ENCODE measurements around the gene DLG1. TPM values are rescaled to one million over a fixed set of nuclear protein-coding genes. Genes with fewer than 3 reads are reported as not detected.

Gene DLG1
- total RNA-seq, 2 experiments from 2014 or later, result 48.9 to 95.1 TPM

DNA sequence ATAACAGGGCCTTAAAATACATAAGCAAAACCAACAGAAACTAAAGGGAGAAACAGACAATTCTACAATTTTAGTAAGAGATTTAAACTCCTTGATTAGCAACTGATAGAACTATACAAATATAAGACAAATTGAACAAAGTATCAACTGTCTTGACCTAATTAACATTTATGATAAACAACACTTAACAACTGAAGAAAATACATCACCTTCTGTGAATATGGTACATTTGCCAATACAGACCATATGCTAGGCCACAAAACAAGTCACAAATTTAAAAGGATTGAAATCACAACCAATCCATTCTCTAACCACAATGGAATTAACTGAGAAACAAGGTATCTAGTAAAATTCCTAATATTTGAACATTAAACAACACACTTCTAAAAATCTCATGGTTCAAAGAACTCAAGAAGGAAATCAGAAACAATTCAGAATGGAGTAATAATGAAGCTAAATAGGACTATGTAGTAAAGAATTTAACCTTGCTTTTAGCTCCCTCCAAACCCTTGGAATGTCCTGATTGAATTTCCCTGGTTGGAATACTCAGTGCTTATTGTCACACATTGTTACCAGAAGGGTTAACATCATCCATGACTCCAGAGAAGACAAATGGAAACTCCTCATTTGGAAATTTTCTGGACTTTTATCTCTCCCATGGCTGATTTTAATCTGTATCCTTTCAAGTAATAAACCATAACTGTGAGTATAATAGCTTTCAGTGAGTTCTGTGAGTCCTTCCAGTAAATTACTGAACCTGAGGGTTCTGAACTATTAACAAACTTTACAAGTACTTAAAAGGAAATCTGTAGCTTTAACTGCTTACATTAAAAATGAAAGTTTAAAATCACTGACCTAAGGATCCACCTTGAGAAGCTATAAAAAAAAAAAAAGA is 88.8 kb downstream of the DLG1 start:
- POLR2A ChIA-PET, result interaction anchor here (0.6 kb wide), 2 partner anchors 396 to 829 kb away, joined by 3 read pairs; no protein-coding TSS in a partner anchor
- intact Hi-C loops (cut with micrococcal nuclease; ENCODE audit: unreplicated experiment), result no loop called here

DNA sequence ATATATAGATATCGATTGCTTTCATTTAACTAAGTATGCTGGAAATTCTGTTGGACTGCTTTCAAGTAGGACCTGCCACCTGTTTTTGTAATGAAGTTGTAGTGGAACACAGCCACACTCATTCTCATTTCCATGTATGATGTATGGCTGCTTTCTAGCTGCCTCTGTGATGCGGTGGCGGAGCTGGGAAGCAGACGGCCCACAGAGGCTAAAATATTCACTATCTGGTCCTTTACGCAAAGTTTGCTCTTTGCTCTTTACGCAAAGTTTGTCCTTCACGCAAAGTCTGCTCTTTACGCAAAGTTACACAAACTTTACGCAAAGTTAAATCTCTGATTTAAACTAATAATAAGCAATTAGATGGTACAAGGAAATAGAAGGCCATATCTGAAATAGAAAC is 91.5 kb downstream of the DLG1 start:
- no peaks in the 10 kb centered on the region for H3K9me2 ChIP-seq (ENCODE audit: insufficient read depth, low read length)
- H4K20me1 ChIP-seq (ENCODE audit: insufficient read depth, low read length), result peaks cover 20% of the 10 kb centered on the region
- H3K4me2 ChIP-seq (ENCODE audit: low read length), result no peak overlapping the region
- TF ChIP-seq EZH2phosphoT487 (IDR thresholded peaks at IDR 0.05; ENCODE audit: borderline replicate concordance, low read depth, low read length), result no peak
- TF ChIP-seq, protein P1, sequence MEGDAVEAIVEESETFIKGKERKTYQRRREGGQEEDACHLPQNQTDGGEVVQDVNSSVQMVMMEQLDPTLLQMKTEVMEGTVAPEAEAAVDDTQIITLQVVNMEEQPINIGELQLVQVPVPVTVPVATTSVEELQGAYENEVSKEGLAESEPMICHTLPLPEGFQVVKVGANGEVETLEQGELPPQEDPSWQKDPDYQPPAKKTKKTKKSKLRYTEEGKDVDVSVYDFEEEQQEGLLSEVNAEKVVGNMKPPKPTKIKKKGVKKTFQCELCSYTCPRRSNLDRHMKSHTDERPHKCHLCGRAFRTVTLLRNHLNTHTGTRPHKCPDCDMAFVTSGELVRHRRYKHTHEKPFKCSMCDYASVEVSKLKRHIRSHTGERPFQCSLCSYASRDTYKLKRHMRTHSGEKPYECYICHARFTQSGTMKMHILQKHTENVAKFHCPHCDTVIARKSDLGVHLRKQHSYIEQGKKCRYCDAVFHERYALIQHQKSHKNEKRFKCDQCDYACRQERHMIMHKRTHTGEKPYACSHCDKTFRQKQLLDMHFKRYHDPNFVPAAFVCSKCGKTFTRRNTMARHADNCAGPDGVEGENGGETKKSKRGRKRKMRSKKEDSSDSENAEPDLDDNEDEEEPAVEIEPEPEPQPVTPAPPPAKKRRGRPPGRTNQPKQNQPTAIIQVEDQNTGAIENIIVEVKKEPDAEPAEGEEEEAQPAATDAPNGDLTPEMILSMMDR (conservative IDR thresholded peaks at IDR 0.05; ENCODE audit: low read length), result no peak
- no TSS peak for BruUV-seq (replicated peaks)
- CTCF ChIA-PET (ENCODE audit: unreplicated experiment), result no interaction called here
- DNase-seq (ENCODE audit: low spot score), result no peak
- intact Hi-C loops (cut with micrococcal nuclease; ENCODE audit: unreplicated experiment), result no loop called here
- H3K27ac ChIP-seq (ENCODE audit: low read depth, low read length, poor library complexity, severe bottlenecking), result no peak overlapping the region
- H2AFZ ChIP-seq (ENCODE audit: low read length), result no peak overlapping the region
- H3K4me1 ChIP-seq (ENCODE audit: insufficient read depth, low read length, poor library complexity, severe bottlenecking), result no peaks in the 10 kb centered on the region
- POLR2A ChIA-PET, result no interaction called here
- H3K36me3 ChIP-seq (ENCODE audit: insufficient read depth, low read length), result peaks cover 7% of the 10 kb centered on the region; the same call in 1 of the 2 replicates
- H3K9me3 ChIP-seq (ENCODE audit: low read length), result no peaks in the 10 kb centered on the region
- peaks cover 76% of the 10 kb centered on the region for H3K79me2 ChIP-seq (ENCODE audit: insufficient read depth, low read depth, low read length)
- H3K4me3 ChIP-seq (ENCODE audit: low read depth, low read length, poor library complexity, severe bottlenecking), result no peak overlapping the region

More for the DNA sequence above, 88.8 kb downstream of the DLG1 start:
- peaks cover 77% of the 10 kb centered on the region for H3K79me2 ChIP-seq (ENCODE audit: insufficient read depth, low read depth, low read length)
- H3K27ac ChIP-seq (ENCODE audit: low read depth, low read length, poor library complexity, severe bottlenecking), result no peak overlapping the region
- no peak for DNase-seq (ENCODE audit: low spot score)
- no peak for TF ChIP-seq EZH2phosphoT487 (IDR thresholded peaks at IDR 0.05; ENCODE audit: borderline replicate concordance, low read depth, low read length)
- TF ChIP-seq, protein P1 (conservative IDR thresholded peaks at IDR 0.05; ENCODE audit: low read length), result no peak
- H3K9me2 ChIP-seq (ENCODE audit: insufficient read depth, low read length), result no peaks in the 10 kb centered on the region
- no peak overlapping the region for H2AFZ ChIP-seq (ENCODE audit: low read length)
- peaks cover 12% of the 10 kb centered on the region for H3K36me3 ChIP-seq (ENCODE audit: insufficient read depth, low read length)
- no TSS peak for BruUV-seq (replicated peaks)
- H3K9me3 ChIP-seq (ENCODE audit: low read length), result no peaks in the 10 kb centered on the region
- no peak overlapping the region for H3K4me3 ChIP-seq (ENCODE audit: low read depth, low read length, poor library complexity, severe bottlenecking)
- peaks cover 20% of the 10 kb centered on the region for H4K20me1 ChIP-seq (ENCODE audit: insufficient read depth, low read length)
- H3K4me2 ChIP-seq (ENCODE audit: low read length), result no peak overlapping the region
- no peaks in the 10 kb centered on the region for H3K4me1 ChIP-seq (ENCODE audit: insufficient read depth, low read length, poor library complexity, severe bottlenecking)
- CTCF ChIA-PET (ENCODE audit: unreplicated experiment), result no interaction called here

DNA sequence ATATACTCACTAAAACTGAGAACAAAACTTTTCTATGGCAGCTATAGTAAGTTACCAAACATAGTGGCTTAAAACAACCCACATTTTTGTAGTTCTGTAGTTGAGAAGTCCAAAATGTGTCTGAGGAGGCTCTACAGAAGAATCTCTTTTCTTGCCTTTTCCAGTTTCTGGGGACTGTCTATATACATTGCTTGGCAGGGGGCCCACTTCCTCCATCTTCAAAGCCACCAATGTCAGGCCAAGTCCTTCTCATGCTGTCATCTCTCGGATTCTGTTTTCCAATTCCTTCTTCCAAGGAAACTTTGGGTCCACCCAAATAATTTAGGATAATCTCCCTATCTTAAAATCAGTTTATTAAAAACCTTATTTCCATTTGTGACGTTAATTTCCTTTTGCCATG is 92.7 kb downstream of the DLG1 start:
- no peaks in the 10 kb centered on the region for H3K4me1 ChIP-seq (ENCODE audit: insufficient read depth, low read length, poor library complexity, severe bottlenecking)
- H3K36me3 ChIP-seq (ENCODE audit: insufficient read depth, low read length), result no peaks in the 10 kb centered on the region; the same call in 1 of the 2 replicates
- BruUV-seq (replicated peaks), result no TSS peak
- H3K27ac ChIP-seq (ENCODE audit: low read depth, low read length, poor library complexity, severe bottlenecking), result no peak overlapping the region
- ChIA-PET POLR2A (interaction anchor here (0.6 to 0.8 kb wide), 2 partner anchors 114 to 139 kb away, joined by 3 read pairs; no protein-coding TSS in a partner anchor), CTCF (ENCODE audit: unreplicated experiment) (no interaction called here)
- TF ChIP-seq, protein P1 (conservative IDR thresholded peaks at IDR 0.05; ENCODE audit: low read length), result no peak
- no peak for TF ChIP-seq EZH2phosphoT487 (IDR thresholded peaks at IDR 0.05; ENCODE audit: borderline replicate concordance, low read depth, low read length)
- peaks cover 79% of the 10 kb centered on the region for H3K79me2 ChIP-seq (ENCODE audit: insufficient read depth, low read depth, low read length)
- H3K9me2 ChIP-seq (ENCODE audit: insufficient read depth, low read length), result no peaks in the 10 kb centered on the region
- no peak overlapping the region for H3K4me2 ChIP-seq (ENCODE audit: low read length)
- peaks cover 21% of the 10 kb centered on the region for H4K20me1 ChIP-seq (ENCODE audit: insufficient read depth, low read length)
- intact Hi-C loops (cut with micrococcal nuclease; ENCODE audit: unreplicated experiment), result no loop called here
- no peak overlapping the region for H2AFZ ChIP-seq (ENCODE audit: low read length)
- DNase-seq (ENCODE audit: low spot score), result no peak
- no peak overlapping the region for H3K4me3 ChIP-seq (ENCODE audit: low read depth, low read length, poor library complexity, severe bottlenecking)
- no peaks in the 10 kb centered on the region for H3K9me3 ChIP-seq (ENCODE audit: low read length)
